OCI-LY7 (cell line): ENCODE data around the gene ARL13B. TPM values are rescaled to one million over a fixed set of nuclear protein-coding genes. Genes with fewer than 3 reads are reported as not detected.
A peak's percentile ranks its signal among the peaks of the same experiment; 100 is the strongest.

Source experiments
- BruUV-seq: library from RNA; stranded (reverse); fragments of 400-500 nt; replicated peaks from 2 replicates; lab custom pipeline; 2021; lab: Mats Ljungman, UMichigan
- CTCF ChIA-PET: fragments of 300-600 bp; sonication (Branson Sonifier 250); formaldehyde crosslinking; loops from one replicate; lab custom pipeline; 2022; ENCODE audit warnings: antibody characterized with exemption; ENCODE audit not compliant: unreplicated experiment; lab: Charles Lee
- POLR2A ChIA-PET: fragments of 300-600 bp; sonication (Branson Sonifier 250); formaldehyde crosslinking; loops from one replicate; lab custom pipeline; 2022; ENCODE audit warnings: antibody characterized with exemption; lab: Charles Lee
- DNase-seq: peaks from one replicate; pipeline ENCODE4 v3.0.0-alpha.2; 2015; ENCODE audit warnings: low spot score
- H2AFZ ChIP-seq: fragments of 200-600 bp; sonication (generic), shearing (Covaris generic); 2 replicates; pipeline ENCODE4 v1.6.1; 2014; ENCODE audit warnings: mild to moderate bottlenecking, antibody characterized with exemption, low read length, moderate library complexity
- H3K27ac ChIP-seq: fragments of 200-600 bp; sonication (generic); 2 replicates; pipeline ENCODE4 v1.5.1; 2014; ENCODE audit warnings: mixed run types, low read depth, mild to moderate bottlenecking, moderate library complexity, low read length, inconsistent platforms; ENCODE audit not compliant: poor library complexity, severe bottlenecking
- H3K36me3 ChIP-seq: fragments of 200-600 bp; sonication (generic); 2 replicates; pipeline ENCODE4 v1.6.1; 2014; ENCODE audit warnings: mild to moderate bottlenecking, antibody characterized with exemption, low read length, moderate library complexity, mixed read lengths; ENCODE audit not compliant: insufficient read depth
- H3K4me1 ChIP-seq: fragments of 200-600 bp; sonication (generic); 2 replicates; pipeline ENCODE4 v1.5.1; 2014; ENCODE audit warnings: mild to moderate bottlenecking, low read length; ENCODE audit not compliant: insufficient read depth, poor library complexity, severe bottlenecking
- H3K4me2 ChIP-seq: fragments of 200-600 bp; sonication (generic); 2 replicates; pipeline ENCODE4 v1.6.1; 2014; ENCODE audit warnings: mild to moderate bottlenecking, low read length
- H3K4me3 ChIP-seq: fragments of 200-600 bp; sonication (generic); 2 replicates; pipeline ENCODE4 v1.5.1; 2014; ENCODE audit warnings: mild to moderate bottlenecking, low read depth, low read length; ENCODE audit not compliant: poor library complexity, severe bottlenecking
- H3K79me2 ChIP-seq: fragments of 200-600 bp; sonication (generic); 2 replicates; pipeline ENCODE4 v1.6.1; 2016; ENCODE audit warnings: low read depth, mild to moderate bottlenecking, low read length, moderate library complexity, mixed read lengths; ENCODE audit not compliant: insufficient read depth
- H3K9me2 ChIP-seq: fragments of 200-600 bp; sonication (generic); 2 replicates; pipeline ENCODE4 v1.6.1; 2016; ENCODE audit warnings: mild to moderate bottlenecking, low read length, mixed read lengths; ENCODE audit not compliant: insufficient read depth
- H3K9me3 ChIP-seq: fragments of 200-600 bp; sonication (generic); 2 replicates; pipeline ENCODE4 v1.6.1; 2014; ENCODE audit warnings: mild to moderate bottlenecking, mixed run types, low read length, mixed read lengths
- H4K20me1 ChIP-seq: fragments of 200-600 bp; sonication (generic); 2 replicates; pipeline ENCODE4 v1.6.1; 2014; ENCODE audit warnings: mild to moderate bottlenecking, antibody characterized with exemption, low read length, moderate library complexity, mixed read lengths; ENCODE audit not compliant: insufficient read depth
- EZH2phosphoT487 ChIP-seq: fragments of 200-600 bp; sonication (generic); IDR thresholded peaks from 2 replicates; pipeline ENCODE4 v1.6.1; 2018; ENCODE audit warnings: low read depth, borderline replicate concordance, mild to moderate bottlenecking, mixed run types, antibody characterized with exemption, low read length, moderate library complexity, mixed read lengths
- intact Hi-C: fragments of 100-400 bp; cut with micrococcal nuclease; formaldehyde crosslinking; loops from one replicate; pipeline ENCODE4 v1.10.0; 2022; ENCODE audit not compliant: unreplicated experiment
- total RNA-seq, 2 experiments: library from RNA; depleted of rRNA in 1 of 2; stranded (reverse); fragments of >200 nt in 1 of 2; shearing (Covaris generic) in 1 of 2; gene quantifications; 2 replicates each; pipeline ENCODE4 v1.2.3, GENCODE V29; 2014 to 2022
- TF ChIP-seq, protein P1 (sequence below): fragments of 200-600 bp; sonication (generic); conservative IDR thresholded peaks from 2 replicates; pipeline ENCODE4 v1.5.1; 2014; ENCODE audit warnings: mild to moderate bottlenecking, antibody characterized with exemption, low read length, moderate library complexity, mixed read lengths

Gene ARL13B
- total RNA-seq, 2 experiments from 2014 or later, result 5.4 to 12.0 TPM

DNA sequence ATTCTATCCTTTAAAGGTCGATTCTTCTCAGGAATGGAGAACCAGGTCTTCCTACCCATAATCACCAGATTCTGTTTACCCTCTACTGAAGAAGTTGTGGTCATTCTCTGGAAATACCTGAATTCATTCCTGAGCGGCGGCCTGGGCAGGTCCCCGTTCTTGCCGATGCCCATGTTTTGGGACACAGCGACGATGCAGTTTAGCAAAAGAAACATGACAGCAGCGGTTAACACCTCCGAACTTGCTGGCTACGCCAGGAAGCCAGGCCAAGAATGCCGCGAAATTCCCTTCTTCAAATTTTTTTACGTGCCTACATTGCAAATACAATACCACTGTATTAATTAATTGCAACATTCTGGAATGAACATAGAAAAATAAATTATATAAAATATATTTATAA lies 81.3 kb downstream of the ARL13B start:
- intact Hi-C loops, result no loop called here
- Histone ChIP-seq H3K79me2 (peaks cover 40% of the 10 kb centered on the region), H3K9me3 (peaks cover 4% of the 10 kb centered on the region; the same call in 1 of the 2 replicates), H3K4me2 (no peak overlapping the region), H3K4me1 (peaks cover 26% of the 10 kb centered on the region), H3K9me2 (no peaks in the 10 kb centered on the region), H2AFZ (no peak overlapping the region), H3K27ac (no peak overlapping the region), H4K20me1 (no peaks in the 10 kb centered on the region), H3K4me3 (no peak overlapping the region), H3K36me3 (peaks cover 22% of the 10 kb centered on the region)
- ChIA-PET CTCF (no interaction called here), POLR2A (interaction anchor here (1.6 to 2.4 kb wide), 3 partner anchors 8 to 51 kb away, joined by 4 to 7 read pairs (median 5); partner anchors contain the start of gene STX19)
- no TSS peak for BruUV-seq
- DNase-seq, result no peak
- TF ChIP-seq, protein P1, sequence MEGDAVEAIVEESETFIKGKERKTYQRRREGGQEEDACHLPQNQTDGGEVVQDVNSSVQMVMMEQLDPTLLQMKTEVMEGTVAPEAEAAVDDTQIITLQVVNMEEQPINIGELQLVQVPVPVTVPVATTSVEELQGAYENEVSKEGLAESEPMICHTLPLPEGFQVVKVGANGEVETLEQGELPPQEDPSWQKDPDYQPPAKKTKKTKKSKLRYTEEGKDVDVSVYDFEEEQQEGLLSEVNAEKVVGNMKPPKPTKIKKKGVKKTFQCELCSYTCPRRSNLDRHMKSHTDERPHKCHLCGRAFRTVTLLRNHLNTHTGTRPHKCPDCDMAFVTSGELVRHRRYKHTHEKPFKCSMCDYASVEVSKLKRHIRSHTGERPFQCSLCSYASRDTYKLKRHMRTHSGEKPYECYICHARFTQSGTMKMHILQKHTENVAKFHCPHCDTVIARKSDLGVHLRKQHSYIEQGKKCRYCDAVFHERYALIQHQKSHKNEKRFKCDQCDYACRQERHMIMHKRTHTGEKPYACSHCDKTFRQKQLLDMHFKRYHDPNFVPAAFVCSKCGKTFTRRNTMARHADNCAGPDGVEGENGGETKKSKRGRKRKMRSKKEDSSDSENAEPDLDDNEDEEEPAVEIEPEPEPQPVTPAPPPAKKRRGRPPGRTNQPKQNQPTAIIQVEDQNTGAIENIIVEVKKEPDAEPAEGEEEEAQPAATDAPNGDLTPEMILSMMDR, result no peak
- no peak for TF ChIP-seq EZH2phosphoT487

DNA sequence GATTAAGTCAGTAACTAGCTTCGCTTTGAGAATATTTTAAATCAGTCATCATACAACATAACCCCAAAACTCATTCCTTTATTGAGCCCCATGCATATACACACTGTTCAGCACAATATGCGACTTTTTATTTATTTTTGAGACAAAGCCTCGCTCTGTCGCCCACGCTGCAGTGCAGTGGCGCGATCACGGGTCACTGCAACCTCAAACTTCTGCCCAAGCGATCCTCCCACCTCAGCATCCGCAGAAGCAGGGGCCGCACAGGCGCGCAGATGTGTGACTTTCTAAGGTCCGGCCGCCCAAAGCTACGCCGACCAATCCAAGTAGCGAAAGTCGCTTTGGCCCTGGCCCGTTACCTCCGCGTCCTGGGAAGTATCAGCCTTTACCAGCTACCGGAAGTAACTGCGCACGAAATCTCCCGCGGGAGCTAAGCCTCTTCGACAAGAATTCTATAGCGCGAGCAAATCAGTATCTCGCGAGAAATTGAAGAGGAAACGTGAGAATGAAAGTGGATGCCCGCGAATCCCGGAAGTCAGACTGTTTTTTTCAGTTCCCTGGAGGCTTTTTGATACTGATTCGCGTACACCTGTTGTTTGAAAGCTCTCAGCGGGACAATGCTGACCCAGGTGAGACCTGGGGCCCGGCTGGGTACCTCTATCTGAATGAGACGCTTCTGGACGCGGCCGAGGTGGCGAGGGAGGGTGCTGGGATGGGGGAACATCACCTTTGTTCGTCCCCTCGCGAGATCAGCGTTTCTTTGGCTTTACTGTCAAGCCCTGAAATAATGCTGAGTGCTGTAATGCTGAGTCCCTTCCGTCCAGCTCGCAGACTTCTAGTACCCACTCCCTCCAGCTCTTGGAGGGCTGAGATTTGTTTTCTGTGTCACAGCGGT lies 82.8 kb downstream of the ARL13B start, which contains the start of the genes DHFR2 and NSUN3:
DHFR2 (minus strand) TSS at position 404 of the 892 bp plus-strand sequence. CDS start 1,405 bp downstream, outside the sequence.
NSUN3 (plus strand) TSS at position 549 of the 892 bp plus-strand sequence; CDS start at position 615, 66 bp downstream.
- intact Hi-C loops, result loop anchor here (1.0 to 2.0 kb wide), 2 partner anchors 58 to 82 kb away; partner anchors contain the start of gene ARL13B
- Histone ChIP-seq H3K9me3 (peaks cover 18% of the 10 kb centered on the region), H2AFZ (peak within 1 kb of the TSS; percentile 96), H3K4me3 (peak within 1 kb of the TSS; percentile 91), H3K79me2 (peaks cover 40% of the 10 kb centered on the region), H3K9me2 (no peaks in the 10 kb centered on the region), H3K36me3 (peaks cover 36% of the 10 kb centered on the region), H4K20me1 (no peaks in the 10 kb centered on the region), H3K4me1 (peaks cover 27% of the 10 kb centered on the region), H3K27ac (peak within 1 kb of the TSS; percentile 94), H3K4me2 (peak within 1 kb of the TSS; percentile 94)
- DNase-seq, result peak; percentile 98
- TF ChIP-seq EZH2phosphoT487, result no peak
- TF ChIP-seq, protein P1, result no peak
- POLR2A ChIA-PET, result interaction anchor here (0.6 to 3.1 kb wide), 17 partner anchors 8 to 90 kb away, joined by 3 to 23 read pairs (median 5); partner anchors contain the start of genes ARL13B and STX19
- TSS peak; percentile 80 for BruUV-seq
- CTCF ChIA-PET, result interaction anchor here (0.6 kb wide), 1 partner anchor 20 kb away, joined by 4 read pairs; no protein-coding TSS in a partner anchor
